BE2C (cell line): ENCODE measurements around the gene EFNA5.

Experiments
- DNase-seq: peaks from one replicate; pipeline ENCODE4 v3.0.0-alpha.2; 2020
- H3K27me3 ChIP-seq: fragments of 250-450 bp; sonication (Bioruptor Pico); 2 replicates; pipeline ENCODE4 v1.5.1; 2020; ENCODE audit warnings: mild to moderate bottlenecking
- H3K36me3 ChIP-seq: fragments of 250-450 bp; sonication (Bioruptor Pico); 2 replicates; pipeline ENCODE4 v1.5.1; 2020; ENCODE audit warnings: mild to moderate bottlenecking
- H3K4me1 ChIP-seq: fragments of 250-450 bp; sonication (Bioruptor Pico); 2 replicates; pipeline ENCODE4 v1.5.1; 2020
- H3K4me3 ChIP-seq: 2 replicates; pipeline ENCODE4 v1.5.1; 2011; ENCODE audit warnings: low read depth, low read length
- H3K9me3 ChIP-seq: fragments of 250-450 bp; sonication (Bioruptor Pico); 2 replicates; pipeline ENCODE4 v1.5.1; 2020
- CTCF ChIP-seq: IDR thresholded peaks from 2 replicates; pipeline ENCODE4 v1.5.1; 2012; ENCODE audit warnings: mild to moderate bottlenecking, low read depth, low read length

Gene EFNA5

GRCh38 chr5:107574287-107574686, 96.5 kb downstream of the EFNA5 start:
- Histone ChIP-seq H3K27me3 (no peaks in the 10 kb centered on the region), H3K9me3 (no peaks in the 10 kb centered on the region), H3K36me3 (peaks cover 4% of the 10 kb centered on the region; the same call in 1 of the 2 replicates), H3K4me3 (no peak overlapping the region), H3K4me1 (peaks cover 53% of the 10 kb centered on the region)
- no peak for DNase-seq
- TF ChIP-seq CTCF, result no peak

DNA sequence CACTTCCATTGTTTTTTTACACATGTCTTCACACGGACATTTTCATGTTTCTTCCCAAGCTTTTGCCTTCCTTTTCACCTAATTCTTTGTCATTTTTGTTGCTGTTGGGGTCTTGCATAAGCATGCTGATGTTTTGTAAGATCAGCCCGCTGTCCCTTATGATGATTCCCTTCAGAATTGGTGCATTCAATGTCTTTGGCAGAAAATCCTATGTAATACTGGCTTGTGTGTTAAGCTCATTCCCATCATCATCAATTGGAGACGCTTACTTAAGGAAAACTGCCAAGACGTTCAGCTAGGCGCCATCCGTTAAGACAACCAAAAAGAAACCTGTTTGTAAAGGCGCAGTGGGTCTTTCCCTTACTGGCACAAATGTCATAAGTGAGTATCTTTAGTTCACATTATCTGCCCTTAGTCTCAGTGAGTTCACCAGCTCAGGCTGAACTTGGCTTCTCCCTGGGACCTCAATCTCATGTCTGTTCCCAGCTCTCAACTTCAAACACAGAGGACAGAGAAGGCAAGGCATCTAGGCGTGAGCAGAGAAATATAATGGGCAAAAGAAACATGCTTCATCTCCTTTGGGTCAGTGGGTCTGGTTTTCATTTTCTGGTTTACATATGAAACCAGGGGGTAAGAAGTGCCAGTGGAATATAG, 97.9 kb downstream of the EFNA5 start:
- Histone ChIP-seq H3K4me3 (no peak overlapping the region), H3K27me3 (no peaks in the 10 kb centered on the region), H3K9me3 (no peaks in the 10 kb centered on the region), H3K4me1 (peaks cover 52% of the 10 kb centered on the region), H3K36me3 (no peaks in the 10 kb centered on the region)
- no peak for TF ChIP-seq CTCF
- DNase-seq, result no peak

DNA sequence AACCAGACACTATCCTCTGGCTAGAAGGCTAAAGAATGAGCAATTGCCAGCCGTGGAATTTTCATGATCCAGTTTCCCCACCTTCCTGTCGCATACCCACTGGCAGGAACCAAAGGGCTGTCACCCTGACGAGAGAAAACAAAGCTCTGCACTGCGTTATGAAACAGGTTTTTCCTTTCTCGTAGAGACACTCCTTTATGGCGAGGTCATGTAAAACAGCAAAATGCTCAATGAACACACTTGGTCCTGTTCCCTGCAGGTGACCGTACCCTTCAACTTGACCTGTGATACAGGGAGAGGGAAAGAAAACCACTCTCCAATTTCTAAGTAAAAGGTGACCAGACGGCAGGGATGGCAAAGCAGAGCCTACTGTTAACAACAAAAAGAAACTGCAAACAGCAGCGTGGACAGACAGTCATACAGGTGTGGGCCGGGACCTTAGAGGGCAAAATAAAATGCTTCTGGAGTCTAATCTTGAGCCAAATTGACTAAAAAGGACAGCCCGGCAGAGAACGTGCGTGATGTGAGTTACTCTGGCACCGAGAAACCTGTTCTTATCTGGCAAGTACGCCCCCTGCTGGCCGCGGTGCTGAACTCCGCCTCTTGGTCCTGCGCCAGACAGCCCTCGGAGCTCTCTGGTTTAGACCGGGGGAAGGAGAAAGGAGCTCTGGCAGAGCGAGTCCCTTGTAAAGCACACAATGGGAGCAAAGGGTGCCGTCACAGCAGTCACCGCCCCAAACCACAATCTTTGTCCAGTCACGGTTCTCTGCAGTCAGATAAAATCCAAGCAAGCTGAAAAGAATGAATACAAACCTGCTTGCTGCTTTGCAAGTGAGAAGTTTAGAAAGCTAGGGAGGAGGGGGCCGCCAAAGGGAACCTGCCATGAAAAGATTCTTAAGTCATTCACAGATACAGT, 98.9 kb downstream of the EFNA5 start:
- no peaks in the 10 kb centered on the region for H3K27me3 ChIP-seq
- peaks cover 43% of the 10 kb centered on the region for H3K4me1 ChIP-seq
- peak overlapping the region; percentile 52 for H3K4me3 ChIP-seq
- no peaks in the 10 kb centered on the region; the same call in 1 of the 2 replicates for H3K36me3 ChIP-seq
- peak; percentile 92 for DNase-seq
- TF ChIP-seq CTCF, result peak; percentile 89
- H3K9me3 ChIP-seq, result no peaks in the 10 kb centered on the region

DNA sequence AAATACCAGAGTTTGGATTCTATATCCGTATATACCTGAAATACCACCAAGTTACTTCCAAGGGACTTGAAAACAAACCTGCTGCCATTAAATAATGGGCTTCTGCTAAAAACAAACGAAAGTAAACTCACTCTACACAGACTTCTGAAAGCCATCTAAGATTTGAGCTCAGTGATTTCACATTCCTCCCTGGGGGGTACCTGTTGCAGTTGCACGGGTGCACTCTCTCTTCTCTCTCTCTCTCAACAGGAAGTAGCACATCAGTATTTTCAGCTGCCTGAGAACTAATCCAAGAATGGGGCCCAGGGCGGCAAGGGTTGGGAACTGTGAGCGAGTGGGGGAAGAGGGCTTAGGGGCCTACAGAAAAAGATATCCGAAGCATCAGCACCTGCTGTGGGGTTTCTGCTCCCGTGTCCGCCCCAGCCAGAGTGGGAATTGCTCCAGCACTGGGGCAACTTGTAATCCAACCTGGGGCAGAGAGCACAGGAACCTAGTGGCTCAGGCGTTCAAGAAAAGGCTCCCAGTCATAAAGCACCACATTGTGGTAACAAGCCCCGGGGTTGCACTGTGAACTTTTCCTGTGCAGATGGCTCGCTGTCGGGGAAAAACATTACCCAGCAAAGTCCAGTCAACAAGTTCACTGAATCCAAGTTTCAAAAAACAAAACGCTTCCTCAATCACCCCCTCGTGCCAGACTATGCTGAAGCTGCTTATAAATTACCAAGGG, 99.8 kb downstream of the EFNA5 start:
- no peaks in the 10 kb centered on the region for H3K9me3 ChIP-seq
- H3K36me3 ChIP-seq, result no peaks in the 10 kb centered on the region; the same call in 1 of the 2 replicates
- peaks cover 36% of the 10 kb centered on the region for H3K4me1 ChIP-seq
- no peak for TF ChIP-seq CTCF
- peak overlapping the region; percentile 52 for H3K4me3 ChIP-seq
- DNase-seq, result no peak
- no peaks in the 10 kb centered on the region for H3K27me3 ChIP-seq

GRCh38 chr5:107570181-107570580, 100.6 kb downstream of the EFNA5 start:
- no peak for DNase-seq
- no peak for TF ChIP-seq CTCF
- no peaks in the 10 kb centered on the region for H3K9me3 ChIP-seq
- no peak overlapping the region for H3K4me3 ChIP-seq
- H3K36me3 ChIP-seq, result no peaks in the 10 kb centered on the region; the same call in 1 of the 2 replicates
- H3K27me3 ChIP-seq, result no peaks in the 10 kb centered on the region
- peaks cover 30% of the 10 kb centered on the region for H3K4me1 ChIP-seq
